Vagina (tissue), 2 donors: ENCODE measurements around the gene CLEC16A.

Experiments used
- CTCF ChIP-seq, 3 experiments: fragments of 450-650 bp in 2 of 3; fragments of 200-600 bp in 1 of 3; sonication (generic) in 1 of 3; IDR thresholded peaks; one replicate each; pipeline ENCODE4 v1.5.1; 2017 to 2019; ENCODE audit warnings: antibody characterized with exemption in 3 of 3, mild to moderate bottlenecking in 2 of 3, moderate library complexity in 2 of 3
- POLR2AphosphoS5 ChIP-seq, 2 donors: sonication (generic); formaldehyde crosslinking; IDR thresholded peaks; one replicate each; pipeline ENCODE4 v1.9.0; 2017; ENCODE audit warnings: antibody characterized with exemption in 2 of 2, mild to moderate bottlenecking in 2 of 2, low read depth in 1 of 2; ENCODE audit not compliant: insufficient read depth in 1 of 2

DNA sequence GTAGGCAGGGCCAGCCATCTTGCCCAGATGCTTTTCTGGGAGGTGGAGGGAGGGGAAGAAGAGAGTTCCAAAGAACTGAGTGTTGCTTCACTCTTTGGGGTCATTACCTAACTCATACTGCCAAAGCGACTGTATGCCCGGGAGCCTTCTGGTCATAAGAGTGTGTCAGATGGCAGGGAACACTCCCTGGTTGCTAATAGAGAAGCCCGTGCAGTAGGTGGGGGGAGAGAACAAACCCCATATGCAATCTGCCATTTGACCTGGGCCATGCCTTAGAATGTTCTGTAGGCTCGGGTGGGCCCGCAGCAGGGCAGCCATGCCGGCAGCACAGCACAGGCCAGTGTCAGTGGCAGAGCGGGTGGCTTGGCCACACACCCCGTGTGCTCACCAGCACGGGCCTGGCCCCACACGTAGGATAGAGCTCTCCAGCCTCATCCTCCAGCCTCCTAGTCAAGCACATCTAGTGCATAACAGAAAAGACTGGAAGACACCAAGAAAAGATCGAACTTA is 191.2 kb downstream of the CLEC16A start:
- TF ChIP-seq CTCF (IDR thresholded peaks at IDR 0.05) = no peak
- no peak for TF ChIP-seq POLR2AphosphoS5 (IDR thresholded peaks at IDR 0.05; ENCODE audit: insufficient read depth in 1 of 2, low read depth in 1 of 2)
